CD8-positive, alpha-beta memory T cell (primary cell): ENCODE data around the gene USP17L10. TPM values are rescaled to one million over a fixed set of nuclear protein-coding genes. Genes with fewer than 3 reads are reported as not detected.
A peak's percentile ranks its signal among the peaks of the same experiment; 100 is the strongest.
"Not testable (repeated sequence)": the region's sequence is repeated elsewhere in the genome, so short reads cannot be mapped to it uniquely, and the experiment has no call there.

Experiments
- CTCF ChIA-PET: fragments of 350-600 bp; sonication (Branson Sonifier 250); formaldehyde crosslinking; loops from one replicate; lab custom pipeline; 2021; ENCODE audit warnings: antibody characterized with exemption; lab: Charles Lee
- POLR2A ChIA-PET: fragments of 350-600 bp; sonication (Branson Sonifier 250); formaldehyde crosslinking; loops from one replicate; lab custom pipeline; 2021; ENCODE audit warnings: antibody characterized with exemption; lab: Charles Lee
- DNase-seq, 5 donors: peaks; one replicate each; pipeline versions ENCODE4 v3.0.0 to v3.0.0-alpha.2; 2020 to 2022; ENCODE audit warnings: mixed read lengths in 1 of 5
- H3K27ac ChIP-seq: one replicate; pipeline ENCODE4 v1.7.0; 2013; ENCODE audit warnings: low read depth, mild to moderate bottlenecking, low read length, moderate library complexity
- H3K27me3 ChIP-seq: 2 replicates; pipeline ENCODE4 v1.7.0; 2013; ENCODE audit warnings: low read length, mild to moderate bottlenecking; ENCODE audit not compliant: insufficient read depth, poor library complexity, severe bottlenecking
- H3K36me3 ChIP-seq: 2 replicates; pipeline ENCODE4 v1.7.0; 2013; ENCODE audit warnings: mild to moderate bottlenecking, low read length, moderate library complexity; ENCODE audit not compliant: insufficient read depth
- H3K4me1 ChIP-seq: 2 replicates; pipeline ENCODE4 v1.7.0; 2013; ENCODE audit warnings: mild to moderate bottlenecking, low read length, moderate library complexity; ENCODE audit not compliant: insufficient read depth
- H3K4me3 ChIP-seq: 2 replicates; pipeline ENCODE4 v1.7.0; 2013; ENCODE audit warnings: mild to moderate bottlenecking, low read length
- H3K9me3 ChIP-seq: 2 replicates; pipeline ENCODE4 v1.7.0; 2013; ENCODE audit warnings: mild to moderate bottlenecking, low read length
- H3K27ac Mint-ChIP-seq, 8 donors: one replicate each; pipeline ENCODE4 v1.8.0; 2020 to 2021; ENCODE audit warnings: mixed read lengths in 8 of 8, mild to moderate bottlenecking in 6 of 8, inconsistent platforms in 3 of 8, moderate library complexity in 3 of 8
- H3K27me3 Mint-ChIP-seq, 2 donors: one replicate each; pipeline ENCODE4 v1.8.0; 2020 to 2021; ENCODE audit warnings: mixed read lengths in 2 of 2, mild to moderate bottlenecking in 1 of 2, moderate library complexity in 1 of 2
- H3K36me3 Mint-ChIP-seq, 3 donors: one replicate each; pipeline ENCODE4 v1.8.0; 2020 to 2021; ENCODE audit warnings: mixed read lengths in 3 of 3, inconsistent platforms in 1 of 3, mild to moderate bottlenecking in 1 of 3
- H3K4me1 Mint-ChIP-seq, 3 donors: one replicate each; pipeline ENCODE4 v1.8.0; 2020 to 2021; ENCODE audit warnings: mixed read lengths in 3 of 3, inconsistent platforms in 1 of 3, mild to moderate bottlenecking in 1 of 3
- H3K4me3 Mint-ChIP-seq, 7 donors: one replicate each; pipeline ENCODE4 v1.8.0; 2020 to 2021; ENCODE audit warnings: mixed read lengths in 7 of 7, mild to moderate bottlenecking in 6 of 7, moderate library complexity in 4 of 7, inconsistent platforms in 2 of 7
- H3K9me3 Mint-ChIP-seq, 5 donors: one replicate each; pipeline ENCODE4 v1.8.0; 2020 to 2022; ENCODE audit warnings: mixed read lengths in 5 of 5, mild to moderate bottlenecking in 3 of 5, moderate library complexity in 2 of 5, inconsistent platforms in 1 of 5
- polyA plus RNA-seq: library from polyadenylated mRNA; unstranded; fragments of 300-500 nt; fragmentation: Illumina TruSeq; gene quantifications from one replicate; pipeline ENCODE4 v1.2.3, GENCODE V29; 2021
- total RNA-seq, 2 experiments: library from RNA; stranded (reverse); gene quantifications; one replicate each; pipeline ENCODE4 v1.2.3, GENCODE V29; 2021

Gene USP17L10
- total RNA-seq (not detected), polyA plus RNA-seq (not detected)

GRCh38 chr4:9210357-9210756 is at the start of gene USP17L10:
Gene USP17L10, plus strand, starts transcription at chr4:9210657. Its CDS starts 0 bp downstream, at chr4:9210657.
- H3K27ac ChIP-seq, H3K27me3 ChIP-seq, H3K9me3 Mint-ChIP-seq, H3K4me1 ChIP-seq, DNase-seq, CTCF ChIA-PET, POLR2A ChIA-PET, H3K4me1 Mint-ChIP-seq, H3K9me3 ChIP-seq, H3K27me3 Mint-ChIP-seq, H3K27ac Mint-ChIP-seq, H3K4me3 ChIP-seq, H3K36me3 ChIP-seq, H3K4me3 Mint-ChIP-seq, H3K36me3 Mint-ChIP-seq: not testable (repeated sequence)

GRCh38 chr4:9165990-9166389 is 44.5 kb upstream of the USP17L10 start:
- CTCF ChIA-PET, H3K4me3 Mint-ChIP-seq: not testable (repeated sequence)

GRCh38 chr4:9169791-9170459 is 40.5 kb upstream of the USP17L10 start, which contains the start of gene FAM90A26:
Gene FAM90A26, plus strand, starts transcription at chr4:9170409. Its CDS starts 2,764 bp downstream, at chr4:9173173.
- H3K4me1 Mint-ChIP-seq, H3K4me3 Mint-ChIP-seq, H3K36me3 ChIP-seq, H3K4me1 ChIP-seq, CTCF ChIA-PET, H3K9me3 ChIP-seq, DNase-seq, H3K4me3 ChIP-seq, POLR2A ChIA-PET, H3K27ac ChIP-seq, H3K27ac Mint-ChIP-seq, H3K27me3 Mint-ChIP-seq, H3K27me3 ChIP-seq, H3K9me3 Mint-ChIP-seq, H3K36me3 Mint-ChIP-seq: not testable (repeated sequence)

More at GRCh38 chr4:9165990-9166389, 44.5 kb upstream of the USP17L10 start:
- H3K4me3 ChIP-seq, H3K27ac ChIP-seq, H3K36me3 Mint-ChIP-seq, H3K27me3 Mint-ChIP-seq, H3K4me1 ChIP-seq, H3K9me3 Mint-ChIP-seq, POLR2A ChIA-PET, DNase-seq, H3K27me3 ChIP-seq, H3K9me3 ChIP-seq, H3K36me3 ChIP-seq, H3K4me1 Mint-ChIP-seq, H3K27ac Mint-ChIP-seq: not testable (repeated sequence)

GRCh38 chr4:9214701-9215100 is 4.2 kb downstream of the USP17L10 start:
- H3K4me1 Mint-ChIP-seq, H3K27ac Mint-ChIP-seq, H3K27ac ChIP-seq, H3K4me3 Mint-ChIP-seq, H3K9me3 Mint-ChIP-seq, H3K4me1 ChIP-seq, POLR2A ChIA-PET, H3K27me3 ChIP-seq, H3K4me3 ChIP-seq, H3K36me3 ChIP-seq, H3K36me3 Mint-ChIP-seq, H3K9me3 ChIP-seq, H3K27me3 Mint-ChIP-seq, CTCF ChIA-PET: not testable (repeated sequence)
- DNase-seq = peak in 1 of 5 donors; percentile 12

GRCh38 chr4:9215105-9215504 is 4.6 kb downstream of the USP17L10 start, which contains the start of gene USP17L11:
Gene USP17L11, plus strand, starts transcription at chr4:9215405. Its CDS starts 0 bp downstream, at chr4:9215405.
- POLR2A ChIA-PET, H3K9me3 ChIP-seq, H3K36me3 Mint-ChIP-seq, H3K27ac Mint-ChIP-seq, H3K4me1 ChIP-seq, H3K27ac ChIP-seq, H3K4me3 ChIP-seq, H3K4me1 Mint-ChIP-seq, H3K36me3 ChIP-seq, H3K27me3 Mint-ChIP-seq, CTCF ChIA-PET, DNase-seq, H3K27me3 ChIP-seq, H3K4me3 Mint-ChIP-seq, H3K9me3 Mint-ChIP-seq: not testable (repeated sequence)

GRCh38 chr4:9219852-9220251 is 9.4 kb downstream of the USP17L10 start, which contains the start of gene USP17L12:
Gene USP17L12, plus strand, starts transcription at chr4:9220152. Its CDS starts 0 bp downstream, at chr4:9220152.
- CTCF ChIA-PET, H3K4me1 ChIP-seq, H3K27me3 ChIP-seq, H3K27ac Mint-ChIP-seq, H3K4me3 ChIP-seq, H3K27me3 Mint-ChIP-seq, H3K36me3 Mint-ChIP-seq, H3K27ac ChIP-seq, H3K9me3 Mint-ChIP-seq, DNase-seq, H3K4me1 Mint-ChIP-seq, H3K36me3 ChIP-seq, POLR2A ChIA-PET, H3K9me3 ChIP-seq, H3K4me3 Mint-ChIP-seq: not testable (repeated sequence)

- POLR2A ChIA-PET, DNase-seq: not testable (repeated sequence)
Measured at GRCh38 chr4:9224596-9224995, 14.1 kb downstream of the USP17L10 start, which contains the start of gene USP17L13. Gene USP17L13, plus strand, starts transcription at chr4:9224896. Its CDS starts 0 bp downstream, at chr4:9224896.

GRCh38 chr4:9230249-9230648 is 19.8 kb downstream of the USP17L10 start:
- H3K9me3 ChIP-seq, H3K4me1 ChIP-seq, POLR2A ChIA-PET, H3K4me1 Mint-ChIP-seq, DNase-seq, H3K4me3 ChIP-seq, H3K27ac Mint-ChIP-seq, H3K36me3 Mint-ChIP-seq, H3K27ac ChIP-seq, CTCF ChIA-PET, H3K4me3 Mint-ChIP-seq, H3K27me3 ChIP-seq, H3K27me3 Mint-ChIP-seq, H3K9me3 Mint-ChIP-seq, H3K36me3 ChIP-seq: not testable (repeated sequence)

More at GRCh38 chr4:9224596-9224995, 14.1 kb downstream of the USP17L10 start, which contains the start of gene USP17L13:
- H3K27ac ChIP-seq, H3K9me3 ChIP-seq, H3K4me1 ChIP-seq, H3K36me3 ChIP-seq, H3K36me3 Mint-ChIP-seq, H3K9me3 Mint-ChIP-seq, H3K27ac Mint-ChIP-seq, H3K4me3 ChIP-seq, H3K27me3 Mint-ChIP-seq, H3K27me3 ChIP-seq, H3K4me3 Mint-ChIP-seq, H3K4me1 Mint-ChIP-seq, CTCF ChIA-PET: not testable (repeated sequence)
